Measurements from ENCODE around the gene HOMER1.

Gene HOMER1

GRCh38 chr5:79349047-79349446 lies 164.9 kb downstream of the HOMER1 start:
- H3K9me3 ChIP-seq (ENCODE audit: control insufficient read depth in 1 of 2, low read length in 2 of 2) = no peaks in the 10 kb centered on the region
- no peaks in the 10 kb centered on the region for H3K36me3 ChIP-seq (ENCODE audit: control insufficient read depth in 1 of 2, insufficient read depth in 2 of 2, low read length in 2 of 2)
- no peak overlapping the region for H3K27ac ChIP-seq (ENCODE audit: low read depth, low read length)
- no peak overlapping the region for H3K4me3 ChIP-seq (ENCODE audit: low read depth in 1 of 2, low read length in 2 of 2)
- H3K4me1 ChIP-seq (ENCODE audit: control insufficient read depth in 1 of 2, insufficient read depth in 2 of 2, low read length in 2 of 2) = no peaks in the 10 kb centered on the region
- H3K9ac ChIP-seq (ENCODE audit: low read depth in 1 of 2, low read length in 2 of 2) = no peak overlapping the region
- no peaks in the 10 kb centered on the region for H3K27me3 ChIP-seq (ENCODE audit: control insufficient read depth in 1 of 2, insufficient read depth in 2 of 2, low read length in 2 of 2)

GRCh38 chr5:79346420-79346824 lies 167.5 kb downstream of the HOMER1 start:
- no peaks in the 10 kb centered on the region for H3K27me3 ChIP-seq (ENCODE audit: control insufficient read depth in 1 of 2, insufficient read depth in 2 of 2, low read length in 2 of 2)
- no peak overlapping the region for H3K4me3 ChIP-seq (ENCODE audit: low read depth in 1 of 2, low read length in 2 of 2)
- no peaks in the 10 kb centered on the region for H3K9me3 ChIP-seq (ENCODE audit: control insufficient read depth in 1 of 2, low read length in 2 of 2)
- no peak overlapping the region for H3K27ac ChIP-seq (ENCODE audit: low read depth, low read length)
- no peaks in the 10 kb centered on the region for H3K36me3 ChIP-seq (ENCODE audit: control insufficient read depth in 1 of 2, insufficient read depth in 2 of 2, low read length in 2 of 2)
- H3K9ac ChIP-seq (ENCODE audit: low read depth in 1 of 2, low read length in 2 of 2) = no peak overlapping the region
- no peaks in the 10 kb centered on the region for H3K4me1 ChIP-seq (ENCODE audit: control insufficient read depth in 1 of 2, insufficient read depth in 2 of 2, low read length in 2 of 2)

GRCh38 chr5:79333852-79334557 lies 179.9 kb downstream of the HOMER1 start:
- Histone ChIP-seq H3K4me1 (ENCODE audit: control insufficient read depth in 1 of 2, insufficient read depth in 2 of 2, low read length in 2 of 2) (no peaks in the 10 kb centered on the region), H3K9me3 (ENCODE audit: control insufficient read depth in 1 of 2, low read length in 2 of 2) (no peaks in the 10 kb centered on the region), H3K4me3 (ENCODE audit: low read depth in 1 of 2, low read length in 2 of 2) (no peak overlapping the region), H3K36me3 (ENCODE audit: control insufficient read depth in 1 of 2, insufficient read depth in 2 of 2, low read length in 2 of 2) (no peaks in the 10 kb centered on the region), H3K27ac (ENCODE audit: low read depth, low read length) (no peak overlapping the region), H3K27me3 (ENCODE audit: control insufficient read depth in 1 of 2, insufficient read depth in 2 of 2, low read length in 2 of 2) (no peaks in the 10 kb centered on the region), H3K9ac (ENCODE audit: low read depth in 1 of 2, low read length in 2 of 2) (no peak overlapping the region)

- H3K9me3 ChIP-seq (ENCODE audit: control insufficient read depth in 1 of 2, low read length in 2 of 2) = no peaks in the 10 kb centered on the region
Measured at GRCh38 chr5:79330071-79330470, 183.9 kb downstream of the HOMER1 start.

GRCh38 chr5:79329453-79329852 lies 184.5 kb downstream of the HOMER1 start:
- Histone ChIP-seq H3K4me3 (ENCODE audit: low read depth in 1 of 2, low read length in 2 of 2) (no peak overlapping the region), H3K27ac (ENCODE audit: low read depth, low read length) (no peak overlapping the region), H3K36me3 (ENCODE audit: control insufficient read depth in 1 of 2, insufficient read depth in 2 of 2, low read length in 2 of 2) (no peaks in the 10 kb centered on the region), H3K9ac (ENCODE audit: low read depth in 1 of 2, low read length in 2 of 2) (no peak overlapping the region), H3K4me1 (ENCODE audit: control insufficient read depth in 1 of 2, insufficient read depth in 2 of 2, low read length in 2 of 2) (no peaks in the 10 kb centered on the region), H3K27me3 (ENCODE audit: control insufficient read depth in 1 of 2, insufficient read depth in 2 of 2, low read length in 2 of 2) (no peaks in the 10 kb centered on the region), H3K9me3 (ENCODE audit: control insufficient read depth in 1 of 2, low read length in 2 of 2) (no peaks in the 10 kb centered on the region)

More at GRCh38 chr5:79330071-79330470, 183.9 kb downstream of the HOMER1 start:
- Histone ChIP-seq H3K27ac (ENCODE audit: low read depth, low read length) (no peak overlapping the region), H3K4me1 (ENCODE audit: control insufficient read depth in 1 of 2, insufficient read depth in 2 of 2, low read length in 2 of 2) (no peaks in the 10 kb centered on the region), H3K4me3 (ENCODE audit: low read depth in 1 of 2, low read length in 2 of 2) (no peak overlapping the region), H3K9ac (ENCODE audit: low read depth in 1 of 2, low read length in 2 of 2) (no peak overlapping the region), H3K27me3 (ENCODE audit: control insufficient read depth in 1 of 2, insufficient read depth in 2 of 2, low read length in 2 of 2) (no peaks in the 10 kb centered on the region), H3K36me3 (ENCODE audit: control insufficient read depth in 1 of 2, insufficient read depth in 2 of 2, low read length in 2 of 2) (no peaks in the 10 kb centered on the region)
